ENCODE results near the gene ATP11B. TPM values are rescaled to one million over a fixed set of nuclear protein-coding genes. Genes with fewer than 3 reads are reported as not detected.

The ATP11B gene
- total RNA-seq, 2 donors from 2014 or later: 158 to 160 TPM

DNA sequence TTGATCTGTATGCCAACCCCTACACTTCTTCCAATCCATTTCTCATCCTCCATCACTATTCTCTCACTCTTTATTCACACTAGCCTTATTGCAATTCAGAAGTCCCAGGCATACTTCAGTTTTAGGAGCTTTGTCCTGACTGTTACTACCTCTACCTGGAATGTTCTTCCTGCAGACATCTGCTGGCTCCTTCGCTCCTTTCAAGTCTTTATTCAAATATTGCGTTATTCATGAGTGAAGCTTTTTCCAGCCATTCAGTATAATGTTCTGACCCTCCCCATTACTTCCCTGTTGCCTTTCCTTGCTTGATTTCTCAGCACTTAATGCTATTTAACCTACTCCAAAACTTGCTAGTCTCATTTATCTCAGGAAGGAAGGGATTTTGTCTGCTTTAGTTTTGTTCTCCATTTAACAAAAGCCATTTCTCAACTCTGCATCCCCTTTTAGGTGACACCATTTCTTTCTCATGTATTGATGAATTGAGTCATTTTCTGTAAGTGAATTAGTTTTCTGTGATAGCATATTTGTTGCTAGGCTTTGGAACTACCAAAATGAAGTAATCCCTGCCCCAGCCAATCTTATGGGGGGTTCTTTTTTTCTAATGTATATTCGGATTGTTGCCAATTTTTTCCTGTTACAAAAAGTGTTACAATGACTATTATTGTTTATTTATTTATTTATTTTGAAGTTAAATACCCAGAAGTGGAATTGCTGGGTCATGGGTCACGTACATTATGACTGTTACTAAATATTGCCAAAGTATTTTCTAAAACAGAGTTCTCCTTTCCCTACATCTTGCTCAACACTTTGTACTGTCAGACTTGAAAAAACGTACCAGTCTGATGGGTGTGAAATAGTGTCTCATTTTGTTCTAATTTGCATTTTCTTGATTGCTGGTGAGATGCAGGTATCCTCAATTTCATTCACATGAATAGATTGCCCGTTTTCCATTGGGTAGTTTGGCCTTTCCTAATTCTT, 9.4 kb downstream of the ATP11B start:
- H3K4me1 Mint-ChIP-seq (ENCODE audit: low read depth in 2 of 2): peaks cover 42 to 65% of the 10 kb centered on the region in 2 donors
- ATAC-seq: peak; percentile 69 to 86

DNA sequence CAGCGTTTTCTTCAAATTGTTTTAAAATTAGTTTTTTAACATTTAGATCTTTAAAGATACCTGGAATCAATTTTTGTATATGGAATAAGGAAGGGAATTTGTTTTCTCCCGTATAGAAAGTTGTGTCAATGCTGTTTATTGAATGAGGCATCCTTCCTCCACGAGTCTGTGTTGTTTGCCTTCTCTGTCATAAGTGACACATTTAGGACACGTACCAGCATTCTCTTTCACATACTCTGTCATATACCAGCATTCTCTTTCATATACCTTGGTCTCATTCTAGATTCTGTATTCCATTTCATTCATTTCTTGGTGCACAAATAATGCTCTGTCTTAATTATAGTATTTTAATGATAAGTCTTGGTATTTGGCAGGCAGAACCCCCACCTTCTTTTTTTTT, 10.3 kb downstream of the ATP11B start:
- Mint-ChIP-seq H3K4me3 (no peak overlapping the region), H3K4me1 (ENCODE audit: low read depth in 2 of 2) (peaks cover 37 to 63% of the 10 kb centered on the region in 2 donors), H3K9me3 (no peaks in the 10 kb centered on the region), H3K27me3 (no peaks in the 10 kb centered on the region), H3K36me3 (no peaks in the 10 kb centered on the region), H3K27ac (peak overlapping the region in 1 of 2 donors; percentile 88)
- ATAC-seq (no peak), DNase-seq (ENCODE audit: low spot score) (no peak)

More for the DNA sequence above, 9.4 kb downstream of the ATP11B start:
- Mint-ChIP-seq H3K27ac (peak overlapping the region; percentile 79 to 88), H3K36me3 (no peaks in the 10 kb centered on the region), H3K9me3 (no peaks in the 10 kb centered on the region), H3K4me3 (peak overlapping the region; percentile 49), H3K27me3 (no peaks in the 10 kb centered on the region)
- DNase-seq (ENCODE audit: low spot score): no peak

DNA sequence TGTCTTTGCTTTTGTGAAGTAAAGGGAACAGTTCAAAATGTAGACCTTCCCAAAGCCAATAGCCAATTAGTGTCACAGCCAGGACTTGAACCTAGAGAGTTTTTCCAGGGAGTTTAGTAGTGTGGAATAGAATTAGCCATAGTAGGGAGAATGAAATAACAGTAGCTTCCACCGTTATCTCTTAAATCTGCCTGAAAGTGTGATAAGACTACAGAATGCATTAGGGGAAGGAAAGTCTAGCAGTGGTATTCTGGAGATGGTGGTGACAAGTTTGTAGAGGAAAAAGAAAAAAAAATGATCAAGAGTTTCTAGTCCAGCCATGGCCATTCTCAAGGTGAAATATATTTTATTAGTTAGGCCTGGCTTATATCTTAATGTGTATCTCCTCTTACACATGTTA, 13.8 kb downstream of the ATP11B start:
- Mint-ChIP-seq H3K36me3 (no peaks in the 10 kb centered on the region), H3K27me3 (no peaks in the 10 kb centered on the region), H3K9me3 (no peaks in the 10 kb centered on the region), H3K4me3 (peak overlapping the region; percentile 0), H3K4me1 (ENCODE audit: low read depth in 2 of 2) (peaks cover 50 to 77% of the 10 kb centered on the region in 2 donors), H3K27ac (no peak overlapping the region)
- ATAC-seq (no peak), DNase-seq (ENCODE audit: low spot score) (no peak)

DNA sequence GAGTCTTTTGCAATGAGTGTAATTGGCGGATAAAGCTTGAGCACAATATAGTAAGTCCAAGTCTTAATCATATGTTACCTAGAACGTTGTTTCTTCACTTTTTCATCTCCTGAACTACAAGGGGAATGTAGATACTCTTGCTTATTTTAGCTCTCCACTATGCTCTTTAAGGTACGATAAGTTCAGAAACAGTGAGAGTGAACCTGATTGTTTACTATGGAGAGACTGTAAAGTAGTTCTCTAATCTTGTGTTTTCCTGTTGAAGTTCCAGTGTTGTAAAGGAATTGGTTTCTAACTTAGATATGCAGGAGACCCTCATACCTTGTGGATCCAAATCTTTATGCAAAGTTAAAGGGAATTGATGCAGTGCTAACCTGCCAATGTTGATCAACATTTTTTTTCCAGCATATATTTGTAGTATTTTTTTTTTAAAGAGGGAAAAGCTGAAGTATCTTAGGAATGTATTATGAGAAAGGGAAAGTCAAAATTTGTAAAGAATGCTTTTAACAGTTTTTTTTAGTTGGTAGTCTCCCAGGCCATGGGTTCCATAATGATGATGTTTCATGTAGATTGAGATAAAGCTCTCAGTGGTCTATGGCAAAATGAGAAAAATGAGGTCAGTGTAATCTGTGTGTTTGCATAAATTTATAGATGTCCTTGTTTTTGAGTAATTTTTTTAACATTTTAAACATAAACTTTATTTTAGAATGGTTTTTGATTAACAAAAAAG, 14.9 kb downstream of the ATP11B start:
- H3K4me3 Mint-ChIP-seq: no peak overlapping the region

DNA sequence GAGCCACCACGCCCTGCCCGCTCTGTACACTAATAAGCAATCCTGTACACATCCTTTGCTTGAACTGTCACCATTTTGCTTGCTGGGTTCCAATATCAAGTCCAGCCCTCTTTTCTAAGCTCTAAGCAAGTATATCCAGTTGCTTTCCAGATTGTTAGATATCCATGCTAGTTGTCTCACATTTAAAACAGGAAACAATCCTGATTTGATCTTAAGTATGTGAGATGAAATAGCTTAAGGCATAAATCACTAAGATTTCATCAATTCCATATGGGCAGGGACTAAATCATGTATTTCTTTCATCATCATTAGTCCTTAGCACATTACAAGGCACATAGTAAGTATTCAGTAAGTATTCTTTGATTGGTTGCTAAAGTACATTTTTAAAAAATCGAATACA, 16.2 kb downstream of the ATP11B start:
- peaks cover 46 to 66% of the 10 kb centered on the region in 2 donors for H3K4me1 Mint-ChIP-seq (ENCODE audit: low read depth in 2 of 2)

More for the DNA sequence above, 14.9 kb downstream of the ATP11B start:
- Mint-ChIP-seq H3K36me3 (no peaks in the 10 kb centered on the region), H3K27ac (no peak overlapping the region), H3K27me3 (no peaks in the 10 kb centered on the region), H3K4me1 (ENCODE audit: low read depth in 2 of 2) (peaks cover 48 to 75% of the 10 kb centered on the region in 2 donors), H3K9me3 (no peaks in the 10 kb centered on the region)
- DNase-seq (ENCODE audit: low spot score) (no peak), ATAC-seq (no peak)

DNA sequence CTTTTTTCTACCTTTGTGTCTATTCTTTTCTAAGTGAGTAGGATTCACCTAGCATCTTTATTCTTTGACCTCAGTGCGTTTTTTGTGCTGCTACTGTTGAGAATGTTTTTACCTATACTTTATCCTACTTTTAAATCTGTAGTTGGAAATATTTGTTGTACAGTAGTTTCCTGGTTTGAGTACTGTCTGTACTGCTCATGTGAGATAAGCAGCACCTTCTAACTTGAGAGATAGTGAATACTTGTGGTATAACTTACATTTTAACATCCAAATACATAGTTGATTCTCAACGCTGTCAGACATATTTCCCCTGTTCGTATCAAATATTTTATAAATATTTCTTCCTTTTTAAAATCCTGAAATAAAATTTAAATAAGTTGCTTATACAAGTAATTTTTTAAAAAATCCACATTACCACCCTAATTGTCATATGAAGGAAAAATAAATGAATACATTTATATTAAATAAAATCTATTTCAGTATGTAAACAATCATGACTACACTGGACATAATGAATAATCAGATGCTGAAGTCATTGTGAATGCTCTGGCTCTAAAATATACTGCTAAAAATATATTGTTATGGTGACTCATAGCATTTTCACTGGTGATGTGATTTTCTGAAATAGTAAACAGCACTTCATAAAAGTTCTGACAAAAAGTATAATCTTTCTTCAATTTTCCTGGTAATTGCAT, 17.4 kb downstream of the ATP11B start:
- H3K4me1 Mint-ChIP-seq (ENCODE audit: low read depth in 2 of 2): peaks cover 41 to 61% of the 10 kb centered on the region in 2 donors
- no peak for ATAC-seq
- H3K36me3 Mint-ChIP-seq: no peaks in the 10 kb centered on the region
- no peak overlapping the region for H3K27ac Mint-ChIP-seq
- no peaks in the 10 kb centered on the region for H3K9me3 Mint-ChIP-seq
- H3K27me3 Mint-ChIP-seq: no peaks in the 10 kb centered on the region
- H3K4me3 Mint-ChIP-seq: no peak overlapping the region
- no peak for DNase-seq (ENCODE audit: low spot score)

More for the DNA sequence above, 16.2 kb downstream of the ATP11B start:
- no peak overlapping the region for H3K27ac Mint-ChIP-seq
- DNase-seq (ENCODE audit: low spot score) (no peak), ATAC-seq (no peak)
- no peaks in the 10 kb centered on the region for H3K36me3 Mint-ChIP-seq
- no peak overlapping the region for H3K4me3 Mint-ChIP-seq
- H3K27me3 Mint-ChIP-seq: no peaks in the 10 kb centered on the region
- H3K9me3 Mint-ChIP-seq: no peaks in the 10 kb centered on the region

DNA sequence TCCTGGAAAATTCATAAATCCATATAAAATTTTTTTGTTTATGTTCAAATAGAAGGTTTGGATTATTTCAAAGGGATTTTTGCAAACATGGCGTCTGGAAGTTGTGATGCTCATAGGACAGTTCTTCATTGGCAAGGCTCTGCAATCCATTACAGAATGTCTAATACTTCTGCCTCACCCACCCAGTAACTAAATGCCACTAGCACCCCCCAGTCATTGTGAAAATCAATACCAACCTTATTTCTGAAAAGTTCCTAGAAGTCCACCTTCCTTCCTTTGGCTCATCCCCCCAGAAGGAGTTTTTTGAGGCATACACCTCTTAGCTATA, 17.9 kb downstream of the ATP11B start:
- Mint-ChIP-seq H3K27me3 (no peaks in the 10 kb centered on the region), H3K27ac (no peak overlapping the region), H3K4me1 (ENCODE audit: low read depth in 2 of 2) (peaks cover 46 to 62% of the 10 kb centered on the region in 2 donors), H3K4me3 (no peak overlapping the region), H3K9me3 (no peaks in the 10 kb centered on the region), H3K36me3 (no peaks in the 10 kb centered on the region)
- DNase-seq (ENCODE audit: low spot score) (no peak), ATAC-seq (no peak)

DNA sequence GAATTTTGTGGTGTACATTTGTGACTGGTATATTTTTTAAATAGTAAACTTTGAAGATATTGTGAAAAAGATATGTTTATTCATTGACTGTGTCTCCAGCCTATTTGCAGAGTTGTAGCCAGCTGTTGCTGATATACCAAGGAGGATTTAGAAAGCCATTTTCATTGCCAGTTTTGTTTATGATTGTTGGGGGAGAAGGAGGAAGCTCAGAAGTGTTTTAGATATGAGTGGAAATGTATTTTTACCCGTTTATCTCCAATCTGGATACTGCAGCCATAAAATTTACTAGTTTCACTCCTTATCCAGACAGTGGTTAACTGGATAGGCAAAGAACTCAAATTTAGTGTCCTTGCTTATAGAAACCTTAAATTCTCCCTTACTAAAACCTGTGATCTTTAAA, 18.8 kb downstream of the ATP11B start:
- Mint-ChIP-seq H3K4me1 (ENCODE audit: low read depth in 2 of 2) (peaks cover 42 to 55% of the 10 kb centered on the region in 2 donors), H3K36me3 (no peaks in the 10 kb centered on the region), H3K4me3 (no peak overlapping the region), H3K27ac (no peak overlapping the region), H3K27me3 (no peaks in the 10 kb centered on the region), H3K9me3 (no peaks in the 10 kb centered on the region)
- DNase-seq (ENCODE audit: low spot score) (no peak), ATAC-seq (no peak)

DNA sequence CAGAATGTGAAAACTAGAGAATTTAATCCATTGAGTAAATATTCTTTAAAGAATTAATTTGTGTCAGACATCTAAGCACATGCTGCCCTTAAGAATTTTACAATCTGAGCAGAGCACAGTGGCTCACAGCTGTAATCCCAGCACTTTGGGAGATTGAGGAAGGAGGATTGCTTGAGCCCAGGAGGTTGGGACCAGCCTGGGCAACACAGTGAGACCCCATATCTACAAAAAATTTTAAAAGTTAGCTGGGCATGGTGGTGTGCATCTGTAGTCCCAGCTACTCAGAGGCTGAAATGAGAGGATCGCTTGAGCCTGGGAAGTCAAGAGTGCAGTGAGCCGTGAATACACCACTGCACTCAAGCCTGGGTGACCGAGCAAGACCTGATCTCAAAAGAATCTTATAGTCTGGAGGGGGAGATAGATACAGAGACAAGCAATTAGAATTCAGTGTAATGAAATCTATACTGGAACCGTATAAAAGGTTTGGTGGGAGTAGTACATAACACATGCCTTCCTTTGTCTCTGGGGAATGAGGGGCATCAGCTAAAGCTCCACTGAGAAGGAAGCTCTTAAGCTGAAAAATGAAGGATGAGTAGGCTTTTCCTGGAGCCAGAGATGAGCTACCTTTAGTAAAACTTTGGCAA, 21.2 kb downstream of the ATP11B start:
- Mint-ChIP-seq H3K27me3 (no peaks in the 10 kb centered on the region), H3K27ac (no peak overlapping the region), H3K4me3 (no peak overlapping the region), H3K4me1 (ENCODE audit: low read depth in 2 of 2) (peaks cover 36 to 50% of the 10 kb centered on the region in 2 donors), H3K9me3 (no peaks in the 10 kb centered on the region), H3K36me3 (no peaks in the 10 kb centered on the region)
- ATAC-seq: no peak
- DNase-seq (ENCODE audit: low spot score): no peak

DNA sequence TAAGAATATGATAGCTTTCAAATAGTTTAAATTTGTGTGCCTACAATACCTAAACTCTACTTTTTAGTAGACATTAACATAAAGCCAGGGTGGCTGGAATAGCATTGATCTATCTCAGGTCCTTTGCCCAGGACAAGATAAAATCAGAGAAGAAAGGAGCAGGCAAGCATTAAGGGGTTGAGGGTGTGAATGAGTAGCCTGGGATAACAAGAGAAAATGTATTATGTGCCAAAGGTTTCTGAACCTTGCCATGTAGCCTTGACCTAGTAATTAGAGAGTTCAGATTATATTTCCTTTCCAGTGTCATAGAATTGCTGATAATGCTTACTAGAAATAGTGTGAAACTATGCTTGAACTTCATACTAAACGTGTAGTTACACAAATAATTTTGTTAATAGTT, 22.9 kb downstream of the ATP11B start:
- Mint-ChIP-seq H3K4me1 (ENCODE audit: low read depth in 2 of 2) (peaks cover 31 to 41% of the 10 kb centered on the region in 2 donors), H3K36me3 (no peaks in the 10 kb centered on the region), H3K27me3 (no peaks in the 10 kb centered on the region), H3K27ac (peak overlapping the region in 1 of 2 donors; percentile 8), H3K9me3 (no peaks in the 10 kb centered on the region), H3K4me3 (no peak overlapping the region)
- DNase-seq (ENCODE audit: low spot score) (no peak), ATAC-seq (no peak)

DNA sequence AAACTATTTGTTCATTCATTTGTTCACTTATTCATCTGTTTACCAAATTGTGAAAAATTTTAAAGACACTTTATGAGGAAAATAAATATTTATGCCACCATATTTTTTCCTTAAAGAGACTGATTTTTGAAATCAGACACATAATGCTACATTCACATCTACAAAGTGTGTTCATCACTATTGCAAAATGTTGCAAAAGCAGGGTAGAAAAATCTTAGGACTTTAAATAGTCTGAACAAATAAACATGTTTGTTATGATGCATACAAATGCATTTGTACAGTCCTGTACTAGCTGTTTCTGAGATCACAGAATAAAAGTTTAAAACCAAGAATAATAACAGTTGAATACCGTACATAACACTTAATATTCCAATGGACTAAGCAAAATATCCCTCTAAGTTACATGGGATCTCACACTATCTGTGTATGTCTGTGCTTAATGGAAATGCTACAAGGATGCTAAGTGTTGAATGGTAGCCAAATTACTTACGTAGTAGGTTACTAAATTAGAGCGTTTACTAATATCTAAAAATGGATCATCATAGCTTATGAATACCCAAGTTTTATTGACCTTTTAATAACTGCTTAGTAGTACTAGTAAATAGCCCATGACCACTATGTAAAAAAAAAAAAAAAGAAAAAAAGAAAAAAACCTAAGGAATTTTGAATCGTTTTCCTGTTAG, 25.1 kb downstream of the ATP11B start:
- Mint-ChIP-seq H3K4me1 (ENCODE audit: low read depth in 2 of 2) (peaks cover 22 to 24% of the 10 kb centered on the region in 2 donors), H3K4me3 (no peak overlapping the region), H3K27me3 (no peaks in the 10 kb centered on the region), H3K36me3 (no peaks in the 10 kb centered on the region), H3K27ac (no peak overlapping the region), H3K9me3 (no peaks in the 10 kb centered on the region)
- DNase-seq (ENCODE audit: low spot score) (no peak), ATAC-seq (no peak)

DNA sequence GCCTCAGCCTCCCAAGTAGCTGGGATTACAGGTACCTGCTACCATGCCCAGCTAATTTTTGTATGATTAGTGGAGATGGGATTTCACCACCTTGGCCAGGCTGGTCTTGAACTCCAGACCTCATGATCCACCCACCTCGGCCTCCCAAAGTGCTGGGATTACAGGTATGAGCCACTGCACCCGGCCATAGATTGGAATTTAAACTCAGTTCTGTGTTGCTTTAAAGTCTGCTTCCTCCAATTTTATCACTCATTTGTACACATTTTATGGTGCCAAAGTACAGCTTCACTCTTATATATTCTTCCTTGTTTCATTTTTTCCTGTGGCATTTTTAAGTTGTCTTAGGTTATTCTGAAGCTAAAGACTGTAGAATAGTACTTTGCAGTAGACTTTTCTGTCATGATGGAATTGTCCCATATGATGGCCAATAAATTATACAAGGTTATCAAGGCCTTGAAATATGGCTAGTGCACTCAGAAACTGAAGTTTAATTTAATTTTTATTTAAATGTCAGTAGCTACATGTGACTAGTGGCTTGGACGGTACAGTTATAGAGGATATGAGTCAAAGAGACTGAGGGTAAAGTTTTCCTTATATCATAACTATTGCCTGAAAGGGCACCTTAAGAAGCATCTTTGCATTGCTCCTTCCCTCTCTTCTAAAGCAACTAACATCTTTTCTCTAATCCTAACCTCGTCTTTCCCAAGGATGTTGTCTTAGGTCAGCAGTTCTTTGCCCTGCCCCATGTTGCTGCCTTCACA, 28.1 kb downstream of the ATP11B start:
- no peak overlapping the region for H3K4me3 Mint-ChIP-seq
- H3K27ac Mint-ChIP-seq: peak overlapping the region in 1 of 2 donors; percentile 24
- H3K9me3 Mint-ChIP-seq: no peaks in the 10 kb centered on the region
- DNase-seq (ENCODE audit: low spot score) (no peak), ATAC-seq (no peak)
- H3K36me3 Mint-ChIP-seq: peaks cover 8% of the 10 kb centered on the region
- H3K27me3 Mint-ChIP-seq: no peaks in the 10 kb centered on the region
- peaks cover 23 to 32% of the 10 kb centered on the region in 2 donors for H3K4me1 Mint-ChIP-seq (ENCODE audit: low read depth in 2 of 2)
